Body of pancreas (tissue), 4 donors: Measurements from ENCODE around the gene ACVR1B. TPM values are rescaled to one million over a fixed set of nuclear protein-coding genes. Genes with fewer than 3 reads are reported as not detected.

Experiments
- ATAC-seq: fragments of 150-250 bp; one replicate; pipeline ENCODE4 v1.9.1; 2016
- DNase-seq, 4 donors: peaks; one replicate each; pipeline ENCODE4 v3.0.0-alpha.2; 2019
- H3K27ac ChIP-seq, 4 donors: fragments of 200-600 bp; sonication (generic); 1 replicate in 3 of 4; 2 replicates in 1 of 4; pipeline versions ENCODE4 v1.5.1 to v1.6.1; 2016 to 2019; ENCODE audit warnings: mild to moderate bottlenecking in 1 of 4, mixed read lengths in 1 of 4, moderate library complexity in 1 of 4
- H3K27me3 ChIP-seq, 2 donors: fragments of 200-600 bp; sonication (generic); one replicate each; pipeline ENCODE4 v1.6.0; 2016; ENCODE audit warnings: mild to moderate bottlenecking in 1 of 2
- H3K36me3 ChIP-seq, 2 donors: fragments of 200-600 bp; sonication (generic); replicated peaks in 1 of 2; 2 replicates each; pipeline ENCODE4 v1.5.1; 2016; ENCODE audit warnings: low read depth in 2 of 2; ENCODE audit not compliant: insufficient read depth in 1 of 2
- H3K4me1 ChIP-seq: fragments of 200-600 bp; sonication (generic); one replicate; pipeline ENCODE4 v1.6.0; 2016
- H3K4me3 ChIP-seq, 2 donors: fragments of 200-600 bp; sonication (generic); 1 replicate in 1 of 2; 2 replicates in 1 of 2; pipeline ENCODE4 v1.5.1; 2016 to 2019
- H3K9me3 ChIP-seq, 3 donors: fragments of 200-600 bp; sonication (generic); 1 replicate in 2 of 3; 2 replicates in 1 of 3; pipeline ENCODE4 v1.5.1; 2016
- CTCF ChIP-seq, 7 experiments: fragments of 450-650 bp in 4 of 7; fragments of 200-600 bp in 3 of 7; sonication (generic) in 3 of 7; IDR thresholded peaks; one replicate each; pipeline ENCODE4 v1.5.1; 2016 to 2019; ENCODE audit warnings: antibody characterized with exemption in 7 of 7
- POLR2A ChIP-seq, 3 donors: fragments of 450-650 bp; IDR thresholded peaks; one replicate each; pipeline ENCODE4 v1.6.1; 2016; ENCODE audit warnings: antibody characterized with exemption in 3 of 3, mild to moderate bottlenecking in 2 of 3
- WGBS, 2 donors: methylation state at CpG; one replicate each; pipeline ENCODE4 v1.1.5; 2017; 5-methylcytosine and 5-hydroxymethylcytosine counted together
- intact Hi-C: fragments of 100-400 bp; cut with DNase I; formaldehyde crosslinking; loops from one replicate; pipeline ENCODE4 v1.15.1; 2023
- total RNA-seq, 2 donors: library from RNA; depleted of rRNA; stranded (reverse); fragments of >200 nt; gene quantifications; one replicate each; pipeline ENCODE4 v1.1.0, GENCODE V29; 2016

ACVR1B gene
- total RNA-seq, 2 donors from 2014 or later, result 19.8 to 21.8 TPM

GRCh38 chr12:52010692-52011601 is 59.4 kb downstream of the ACVR1B start:
- TF ChIP-seq CTCF (IDR thresholded peaks at IDR 0.05) (no peak), POLR2A (IDR thresholded peaks at IDR 0.05) (no peak)
- H3K27me3 ChIP-seq, result no peaks in the 10 kb centered on the region
- intact Hi-C loops, result no loop called here
- 52 to 60% methylated on average over 7 to 8 of the region's 8 CpGs for WGBS, 2 donors
- peaks cover 38% of the 10 kb centered on the region for H3K4me1 ChIP-seq
- H3K9me3 ChIP-seq, result no peaks in the 10 kb centered on the region
- no peaks in the 10 kb centered on the region for H3K36me3 ChIP-seq
- H3K27ac ChIP-seq, result peak overlapping the region in 3 of 4 donors; percentile 26 to 76 (median 64)
- no peak overlapping the region for H3K4me3 ChIP-seq
- ATAC-seq (no peak), DNase-seq (no peak)

GRCh38 chr12:52011602-52012214 is 60.2 kb downstream of the ACVR1B start:
- intact Hi-C loops, result no loop called here
- ATAC-seq, result no peak
- H3K4me3 ChIP-seq, result no peak overlapping the region
- peak overlapping the region in 1 of 4 donors; percentile 7 for H3K27ac ChIP-seq
- DNase-seq, result no peak
- H3K27me3 ChIP-seq, result no peaks in the 10 kb centered on the region
- 91 to 93% methylated on average over 8 of the region's 8 CpGs for WGBS, 2 donors
- TF ChIP-seq POLR2A (IDR thresholded peaks at IDR 0.05), result no peak
- no peak for TF ChIP-seq CTCF (IDR thresholded peaks at IDR 0.05)
- H3K4me1 ChIP-seq, result peaks cover 31% of the 10 kb centered on the region
- no peaks in the 10 kb centered on the region for H3K9me3 ChIP-seq
- H3K36me3 ChIP-seq, result no peaks in the 10 kb centered on the region

- no peaks in the 10 kb centered on the region for H3K36me3 ChIP-seq
- no peak for ATAC-seq
- peaks cover 29% of the 10 kb centered on the region for H3K4me1 ChIP-seq
- no peak for TF ChIP-seq POLR2A (IDR thresholded peaks at IDR 0.05)
- TF ChIP-seq CTCF (IDR thresholded peaks at IDR 0.05), result no peak
- intact Hi-C loops, result no loop called here
- no peaks in the 10 kb centered on the region for H3K27me3 ChIP-seq
- H3K4me3 ChIP-seq, result no peak overlapping the region
- WGBS, 2 donors, result 82 to 91% methylated on average over 16 of the region's 16 CpGs
- no peaks in the 10 kb centered on the region for H3K9me3 ChIP-seq
- DNase-seq, result no peak
- H3K27ac ChIP-seq, result no peak overlapping the region
Measured at GRCh38 chr12:52013626-52014310, 62.3 kb downstream of the ACVR1B start.

- 77 to 92% methylated on average over 35 to 41 of the region's 93 CpGs for WGBS, 2 donors
- intact Hi-C loops, result no loop called here
- no peak for DNase-seq
- Histone ChIP-seq H3K27ac (no peak overlapping the region), H3K27me3 (no peaks in the 10 kb centered on the region), H3K4me1 (peaks cover 26% of the 10 kb centered on the region), H3K4me3 (no peak overlapping the region), H3K36me3 (no peaks in the 10 kb centered on the region), H3K9me3 (no peaks in the 10 kb centered on the region)
- no peak for TF ChIP-seq CTCF (IDR thresholded peaks at IDR 0.05)
- TF ChIP-seq POLR2A (IDR thresholded peaks at IDR 0.05), result no peak
- ATAC-seq, result no peak
Measured at GRCh38 chr12:52014567-52015530, 63.4 kb downstream of the ACVR1B start.
